ENCODE results near the gene DNAJB9. TPM values are rescaled to one million over a fixed set of nuclear protein-coding genes. Genes with fewer than 3 reads are reported as not detected.
A peak's percentile ranks its signal among the peaks of the same experiment; 100 is the strongest.

DNAJB9 gene
- total RNA-seq, 1 experiment from 2014 or later = 26.3 TPM

- DNase-seq (ENCODE audit: low spot score) = no peak
- in situ Hi-C loops (cut with HindIII; ENCODE audit: low sequenced_read_pairs) = no loop called here
Observed at GRCh38 chr7:108598914-108599580, 29.4 kb downstream of the DNAJB9 start.

- no peak for DNase-seq (ENCODE audit: low spot score)
- in situ Hi-C loops (cut with HindIII; ENCODE audit: low sequenced_read_pairs) = no loop called here
Observed at GRCh38 chr7:108600399-108600798, 30.7 kb downstream of the DNAJB9 start.

GRCh38 chr7:108603656-108604306 is 34.1 kb downstream of the DNAJB9 start:
- in situ Hi-C loops (cut with HindIII; ENCODE audit: low sequenced_read_pairs) = no loop called here
- DNase-seq (ENCODE audit: low spot score) = no peak

- DNase-seq (ENCODE audit: low spot score) = no peak
- in situ Hi-C loops (cut with HindIII; ENCODE audit: low sequenced_read_pairs) = no loop called here
Observed at GRCh38 chr7:108604307-108605077, 34.8 kb downstream of the DNAJB9 start.

GRCh38 chr7:108605559-108606201 is 36.0 kb downstream of the DNAJB9 start:
- DNase-seq (ENCODE audit: low spot score) = no peak
- in situ Hi-C loops (cut with HindIII; ENCODE audit: low sequenced_read_pairs) = no loop called here

- DNase-seq (ENCODE audit: low spot score) = no peak
- in situ Hi-C loops (cut with HindIII; ENCODE audit: low sequenced_read_pairs) = no loop called here
Observed at GRCh38 chr7:108609643-108610042, 40.0 kb downstream of the DNAJB9 start.

GRCh38 chr7:108611268-108611667 is 41.6 kb downstream of the DNAJB9 start:
- in situ Hi-C loops (cut with HindIII; ENCODE audit: low sequenced_read_pairs) = no loop called here
- no peak for DNase-seq (ENCODE audit: low spot score)

- in situ Hi-C loops (cut with HindIII; ENCODE audit: low sequenced_read_pairs) = no loop called here
- DNase-seq (ENCODE audit: low spot score) = peak; percentile 63
Observed at GRCh38 chr7:108613147-108613948, 43.7 kb downstream of the DNAJB9 start.

- in situ Hi-C loops (cut with HindIII; ENCODE audit: low sequenced_read_pairs) = no loop called here
- DNase-seq (ENCODE audit: low spot score) = no peak
Observed at GRCh38 chr7:108613949-108614381, 44.3 kb downstream of the DNAJB9 start.

- no peak for DNase-seq (ENCODE audit: low spot score)
- in situ Hi-C loops (cut with HindIII; ENCODE audit: low sequenced_read_pairs) = no loop called here
Observed at GRCh38 chr7:108614896-108615295, 45.2 kb downstream of the DNAJB9 start.

- DNase-seq (ENCODE audit: low spot score) = no peak
- in situ Hi-C loops (cut with HindIII; ENCODE audit: low sequenced_read_pairs) = no loop called here
Observed at GRCh38 chr7:108618056-108618455, 48.4 kb downstream of the DNAJB9 start.

- in situ Hi-C loops (cut with HindIII; ENCODE audit: low sequenced_read_pairs) = no loop called here
- DNase-seq (ENCODE audit: low spot score) = no peak
Observed at GRCh38 chr7:108623220-108623619, 53.5 kb downstream of the DNAJB9 start.

Other genes starting within 250 kb of the DNAJB9 start
- gene NRCAM, start 113.4 kb upstream of the DNAJB9 start, total RNA-seq (2014; rRNA removed; shearing (Covaris generic)) = 1.0 TPM in 1 of 2 replicates, not detected in the other
- gene PNPLA8, start 43.7 kb upstream of the DNAJB9 start, total RNA-seq (2014; rRNA removed; shearing (Covaris generic)) = 13.0 and 16.5 TPM in 2 replicates
- gene THAP5, start 168 bp upstream of the DNAJB9 start, total RNA-seq (2014; rRNA removed; shearing (Covaris generic)) = 17.6 and 31.0 TPM in 2 replicates

Measured in G401 (cell line).